Urinary bladder (tissue), 4 donors: ENCODE results near the gene FOLH1. TPM values are rescaled to one million over a fixed set of nuclear protein-coding genes. Genes with fewer than 3 reads are reported as not detected.
"Not testable (repeated sequence)": the region's sequence is repeated elsewhere in the genome, so short reads cannot be mapped to it uniquely, and the experiment has no call there.

Experiments
- DNase-seq: peaks from one replicate; pipeline ENCODE4 v3.0.0-alpha.2; 2015; ENCODE audit errors: extremely low spot score
- H3K27ac ChIP-seq: one replicate; pipeline ENCODE4 v1.5.1; 2013; ENCODE audit warnings: low read depth, mild to moderate bottlenecking, moderate library complexity
- H3K36me3 ChIP-seq: one replicate; pipeline ENCODE4 v1.6.1; 2013; ENCODE audit warnings: mild to moderate bottlenecking, moderate library complexity; ENCODE audit not compliant: insufficient read depth
- H3K4me1 ChIP-seq: one replicate; pipeline ENCODE4 v1.6.1; 2013; ENCODE audit warnings: mild to moderate bottlenecking, moderate library complexity; ENCODE audit not compliant: insufficient read depth
- H3K4me3 ChIP-seq: one replicate; pipeline ENCODE4 v1.5.1; 2013; ENCODE audit warnings: low read depth, low read length
- WGBS: extraction: QIAGEN DNeasy Blood & Tissue Kit; methylation state at CpG from one replicate; pipeline ENCODE4 v1.1.7; 2013; 5-methylcytosine and 5-hydroxymethylcytosine counted together
- polyA plus RNA-seq: library from polyadenylated mRNA; stranded (reverse); fragments of 200-250 nt; gene quantifications from one replicate; pipeline ENCODE4 v1.2.3, GENCODE V29; 2013
- total RNA-seq: library from RNA; depleted of rRNA; stranded (reverse); fragments of >200 nt; gene quantifications from one replicate; pipeline ENCODE4 v1.2.3, GENCODE V29; 2014
- donor health status: healthy with polysubstance abuse.
- donor health status: healthy.

FOLH1 gene
- total and polyA plus RNA-seq, 2 donors = 0.96 to 9.1 TPM

- Histone ChIP-seq H3K27ac (no peak overlapping the region), H3K4me3 (no peak overlapping the region), H3K4me1 (no peaks in the 10 kb centered on the region), H3K36me3 (no peaks in the 10 kb centered on the region)
- DNase-seq = no peak
- 85% methylated on average over 12 of the region's 12 CpGs for WGBS
These were observed 57.2 kb downstream of the FOLH1 start for GRCh38 chr11:49151211-49151610.

- not testable (repeated sequence) for H3K36me3 ChIP-seq, H3K4me3 ChIP-seq, H3K4me1 ChIP-seq, DNase-seq, H3K27ac ChIP-seq
- WGBS = 91% methylated on average over 24 of the region's 24 CpGs
These were observed 106.0 kb downstream of the FOLH1 start for GRCh38 chr11:49102356-49102755.

Other genes starting within 250 kb of the FOLH1 start
- not detected for gene TRIM51G, start 224.7 kb downstream of the FOLH1 start, total RNA-seq
- not detected for gene TRIM51G, start 224.7 kb downstream of the FOLH1 start, polyA plus RNA-seq
- gene TRIM49B, start 179.8 kb downstream of the FOLH1 start, total RNA-seq = not detected
- gene TRIM49B, start 179.8 kb downstream of the FOLH1 start, polyA plus RNA-seq = not detected
- gene TRIM64C, start 149.5 kb downstream of the FOLH1 start, total RNA-seq = not detected
- not detected for gene TRIM64C, start 149.5 kb downstream of the FOLH1 start, polyA plus RNA-seq